ENCODE data around the gene NEGR1.

Gene NEGR1

DNA sequence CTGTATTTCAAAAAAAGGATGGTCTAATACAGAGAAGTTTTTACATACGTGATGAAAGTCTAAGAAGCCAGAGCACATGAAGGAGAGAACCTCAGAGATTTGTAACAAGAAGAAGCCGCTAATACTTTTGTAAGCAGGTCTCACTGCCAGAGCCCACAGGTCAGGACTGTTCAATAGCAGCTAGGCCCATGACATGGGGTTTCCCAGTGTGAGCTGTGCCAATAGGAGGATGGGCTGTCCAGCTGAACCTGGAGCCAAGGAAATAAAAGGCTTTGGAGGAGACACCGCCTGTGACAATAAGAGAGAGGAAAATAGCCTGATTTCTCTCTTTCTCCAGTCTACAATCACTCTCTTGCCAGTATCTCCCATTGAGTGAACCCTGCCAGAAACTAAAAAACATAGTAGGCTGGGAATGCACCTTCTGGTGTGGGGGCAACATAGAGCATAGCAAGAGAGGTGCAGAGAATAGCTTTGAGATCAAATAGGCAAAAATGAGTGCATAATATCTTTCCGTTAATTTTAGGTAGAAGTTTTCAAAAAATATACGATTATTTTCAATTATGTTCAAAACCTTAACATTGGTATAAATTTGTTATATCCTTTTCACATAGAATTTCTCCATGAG, 360.3 kb downstream of the NEGR1 start:
- Mint-ChIP-seq H3K27ac (no peak overlapping the region), H3K27me3 (ENCODE audit: low read depth, poor library complexity) (peaks cover 4% of the 10 kb centered on the region), H3K9me3 (no peaks in the 10 kb centered on the region), H3K36me3 (ENCODE audit: low read depth) (no peaks in the 10 kb centered on the region), H3K4me3 (no peak overlapping the region), H3K4me1 (no peaks in the 10 kb centered on the region)
- TF ChIP-seq, protein P1, sequence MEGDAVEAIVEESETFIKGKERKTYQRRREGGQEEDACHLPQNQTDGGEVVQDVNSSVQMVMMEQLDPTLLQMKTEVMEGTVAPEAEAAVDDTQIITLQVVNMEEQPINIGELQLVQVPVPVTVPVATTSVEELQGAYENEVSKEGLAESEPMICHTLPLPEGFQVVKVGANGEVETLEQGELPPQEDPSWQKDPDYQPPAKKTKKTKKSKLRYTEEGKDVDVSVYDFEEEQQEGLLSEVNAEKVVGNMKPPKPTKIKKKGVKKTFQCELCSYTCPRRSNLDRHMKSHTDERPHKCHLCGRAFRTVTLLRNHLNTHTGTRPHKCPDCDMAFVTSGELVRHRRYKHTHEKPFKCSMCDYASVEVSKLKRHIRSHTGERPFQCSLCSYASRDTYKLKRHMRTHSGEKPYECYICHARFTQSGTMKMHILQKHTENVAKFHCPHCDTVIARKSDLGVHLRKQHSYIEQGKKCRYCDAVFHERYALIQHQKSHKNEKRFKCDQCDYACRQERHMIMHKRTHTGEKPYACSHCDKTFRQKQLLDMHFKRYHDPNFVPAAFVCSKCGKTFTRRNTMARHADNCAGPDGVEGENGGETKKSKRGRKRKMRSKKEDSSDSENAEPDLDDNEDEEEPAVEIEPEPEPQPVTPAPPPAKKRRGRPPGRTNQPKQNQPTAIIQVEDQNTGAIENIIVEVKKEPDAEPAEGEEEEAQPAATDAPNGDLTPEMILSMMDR (IDR thresholded peaks at IDR 0.05): no peak
- no peak for DNase-seq

- TF ChIP-seq, protein P1 (IDR thresholded peaks at IDR 0.05): no peak
- no peaks in the 10 kb centered on the region for H3K4me1 Mint-ChIP-seq
- peaks cover 4% of the 10 kb centered on the region for H3K27me3 Mint-ChIP-seq (ENCODE audit: low read depth, poor library complexity)
- H3K36me3 Mint-ChIP-seq (ENCODE audit: low read depth): no peaks in the 10 kb centered on the region
- no peak overlapping the region for H3K27ac Mint-ChIP-seq
- no peaks in the 10 kb centered on the region for H3K9me3 Mint-ChIP-seq
- no peak overlapping the region for H3K4me3 Mint-ChIP-seq
- DNase-seq: no peak
Measured at GRCh38 chr1:71921204-71921603, 361.1 kb downstream of the NEGR1 start.

- TF ChIP-seq, protein P1 (IDR thresholded peaks at IDR 0.05): no peak
- no peak overlapping the region for H3K27ac Mint-ChIP-seq
- H3K9me3 Mint-ChIP-seq: no peaks in the 10 kb centered on the region
- H3K27me3 Mint-ChIP-seq (ENCODE audit: low read depth, poor library complexity): peaks cover 4% of the 10 kb centered on the region
- no peaks in the 10 kb centered on the region for H3K36me3 Mint-ChIP-seq (ENCODE audit: low read depth)
- H3K4me3 Mint-ChIP-seq: no peak overlapping the region
- DNase-seq: no peak
- H3K4me1 Mint-ChIP-seq: no peaks in the 10 kb centered on the region
Measured at GRCh38 chr1:71920556-71920955, 361.8 kb downstream of the NEGR1 start.

DNA sequence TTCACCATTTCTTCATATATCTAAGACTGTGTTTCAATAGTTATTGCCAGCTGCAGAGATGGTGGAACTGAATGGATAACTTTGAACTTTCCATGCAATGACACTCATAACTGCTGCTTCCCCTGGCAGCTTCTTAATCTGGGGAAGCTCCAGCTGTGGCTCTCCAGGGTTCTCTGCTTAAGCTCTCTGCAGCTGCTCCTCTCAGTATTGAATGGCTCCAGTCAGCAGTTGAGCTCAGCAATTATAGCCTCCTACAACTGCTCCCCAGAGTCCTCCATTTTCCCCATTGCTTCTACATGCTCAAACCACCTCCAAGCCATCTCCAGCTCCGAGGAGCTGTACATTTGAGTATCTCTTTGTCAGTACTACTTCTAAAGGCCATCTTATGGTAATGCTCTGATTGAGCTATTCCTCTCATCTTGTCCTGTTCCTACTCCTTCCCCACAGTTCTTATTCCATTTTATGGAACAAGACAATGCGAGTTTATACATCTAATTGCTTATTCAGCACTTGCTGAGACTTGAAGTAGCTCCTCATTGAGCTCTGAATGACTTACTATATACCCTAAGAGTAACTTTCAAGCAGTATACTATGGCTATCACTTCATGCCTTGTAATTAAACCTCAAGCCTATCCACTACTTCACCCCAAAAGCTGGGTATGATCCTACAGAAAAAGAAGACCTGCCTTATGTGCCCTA, 362.4 kb downstream of the NEGR1 start:
- H3K4me3 Mint-ChIP-seq: no peak overlapping the region
- no peaks in the 10 kb centered on the region for H3K4me1 Mint-ChIP-seq
- H3K36me3 Mint-ChIP-seq (ENCODE audit: low read depth): no peaks in the 10 kb centered on the region
- H3K9me3 Mint-ChIP-seq: no peaks in the 10 kb centered on the region
- H3K27me3 Mint-ChIP-seq (ENCODE audit: low read depth, poor library complexity): peaks cover 4% of the 10 kb centered on the region
- no peak for DNase-seq
- TF ChIP-seq, protein P1 (IDR thresholded peaks at IDR 0.05): no peak
- H3K27ac Mint-ChIP-seq: no peak overlapping the region

DNA sequence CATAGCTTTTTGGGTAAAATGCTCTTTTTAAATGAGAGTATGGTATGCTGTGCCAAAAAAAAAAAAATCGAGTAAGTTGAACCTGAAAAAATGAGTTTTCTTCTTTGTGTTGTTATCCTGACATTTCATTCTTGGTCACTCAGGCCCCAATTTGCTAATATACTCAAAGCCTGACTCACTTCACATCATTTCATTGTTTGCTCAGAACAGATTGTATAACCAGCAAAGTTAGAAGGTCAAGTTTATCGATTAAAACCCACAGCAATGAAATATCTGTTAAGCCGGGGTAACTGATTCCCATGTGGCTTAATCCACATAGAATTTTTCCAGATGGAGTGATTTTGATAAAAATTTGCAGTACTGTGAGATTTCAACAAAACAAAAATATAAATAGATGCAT, 363.7 kb downstream of the NEGR1 start:
- no peak for DNase-seq
- TF ChIP-seq, protein P1 (IDR thresholded peaks at IDR 0.05): no peak
- no peaks in the 10 kb centered on the region for H3K9me3 Mint-ChIP-seq
- H3K4me3 Mint-ChIP-seq: no peak overlapping the region
- peaks cover 4% of the 10 kb centered on the region for H3K27me3 Mint-ChIP-seq (ENCODE audit: low read depth, poor library complexity)
- no peaks in the 10 kb centered on the region for H3K36me3 Mint-ChIP-seq (ENCODE audit: low read depth)
- H3K4me1 Mint-ChIP-seq: no peaks in the 10 kb centered on the region
- H3K27ac Mint-ChIP-seq: no peak overlapping the region

DNA sequence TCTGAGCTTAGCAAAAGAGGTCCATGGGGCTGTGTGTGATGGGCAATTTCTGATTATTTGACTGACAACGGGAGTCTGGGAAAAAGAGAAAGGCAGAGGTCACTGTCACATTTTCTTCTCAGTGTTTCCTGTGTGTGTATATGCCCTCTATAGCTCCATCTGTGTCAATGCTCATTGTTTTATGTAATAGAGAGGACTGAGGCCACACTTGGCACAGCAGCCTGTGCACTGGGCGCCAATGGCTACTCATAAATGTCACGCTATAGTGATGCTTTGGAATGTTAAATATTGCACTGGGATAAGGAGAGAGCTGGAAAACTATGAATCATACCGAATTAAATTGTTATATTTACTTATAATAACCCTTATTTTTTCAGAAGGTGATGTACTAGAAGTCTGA, 365.4 kb downstream of the NEGR1 start:
- Mint-ChIP-seq H3K9me3 (no peaks in the 10 kb centered on the region), H3K27ac (no peak overlapping the region), H3K4me3 (no peak overlapping the region), H3K36me3 (ENCODE audit: low read depth) (no peaks in the 10 kb centered on the region), H3K4me1 (no peaks in the 10 kb centered on the region), H3K27me3 (ENCODE audit: low read depth, poor library complexity) (no peaks in the 10 kb centered on the region)
- DNase-seq: no peak
- TF ChIP-seq, protein P1 (IDR thresholded peaks at IDR 0.05): no peak

All from nephron progenitor cell (in vitro differentiated cells).